Lung (tissue), 12 donors: ENCODE results near the gene PKIB. TPM values are rescaled to one million over a fixed set of nuclear protein-coding genes. Genes with fewer than 3 reads are reported as not detected.

Source experiments
- ATAC-seq: fragments of 200-7000 bp; cut with Tn5 transposase; one replicate; pipeline ENCODE4 v1.9.1; 2020; ENCODE audit warnings: moderate number of reproducible peaks; ENCODE audit not compliant: insufficient read depth, low FRiP score
- DNase-seq, 3 donors: peaks; one replicate each; pipeline ENCODE4 v3.0.0-alpha.2; 2013 to 2017
- H3K27ac ChIP-seq, 2 donors: one replicate each; pipeline ENCODE4 v1.5.1; 2013; ENCODE audit warnings: mild to moderate bottlenecking in 2 of 2, moderate library complexity in 2 of 2, control low read depth in 1 of 2, inconsistent platforms in 1 of 2, low read depth in 1 of 2, low read length in 1 of 2
- H3K27me3 ChIP-seq, 3 donors: one replicate each; pipeline ENCODE4 v1.5.1; 2013; ENCODE audit warnings: low read length in 2 of 3; ENCODE audit not compliant: control insufficient read depth in 3 of 3, insufficient read depth in 3 of 3
- H3K36me3 ChIP-seq, 4 donors: one replicate each; pipeline ENCODE4 v1.5.1; 2013; ENCODE audit warnings: low read length in 4 of 4, mild to moderate bottlenecking in 1 of 4, moderate library complexity in 1 of 4; ENCODE audit not compliant: control insufficient read depth in 4 of 4, insufficient read depth in 4 of 4
- H3K4me1 ChIP-seq, 5 donors: one replicate each; pipeline ENCODE4 v1.5.1; 2013; ENCODE audit warnings: low read length in 5 of 5, mild to moderate bottlenecking in 2 of 5, moderate library complexity in 1 of 5; ENCODE audit not compliant: control insufficient read depth in 5 of 5, insufficient read depth in 5 of 5
- H3K4me3 ChIP-seq: one replicate; pipeline ENCODE4 v1.5.1; 2013; ENCODE audit warnings: mild to moderate bottlenecking, control low read depth, moderate library complexity
- H3K9ac ChIP-seq, 2 donors: one replicate each; pipeline ENCODE4 v1.5.1; 2013; ENCODE audit warnings: low read length in 2 of 2, control low read depth in 1 of 2; ENCODE audit not compliant: insufficient read depth in 1 of 2
- H3K9me3 ChIP-seq, 4 donors: one replicate each; pipeline ENCODE4 v1.5.1; 2013; ENCODE audit warnings: low read length in 3 of 4, mild to moderate bottlenecking in 1 of 4, moderate library complexity in 1 of 4; ENCODE audit not compliant: control insufficient read depth in 4 of 4, insufficient read depth in 3 of 4
- WGBS, 2 donors: extraction: QIAGEN DNeasy Blood & Tissue Kit; methylation state at CpG; one replicate each; pipeline ENCODE4 v1.1.7; 2013; 5-methylcytosine and 5-hydroxymethylcytosine counted together
- polyA plus RNA-seq, 2 donors: library from polyadenylated mRNA; stranded (reverse); fragments of 200-250 nt; gene quantifications; one replicate each; pipeline ENCODE4 v1.2.1, GENCODE V29; 2013
- total RNA-seq, 2 donors: library from RNA; depleted of rRNA in 1 of 2; stranded (reverse); fragments of >200 nt in 1 of 2; gene quantifications; one replicate each; pipeline ENCODE4 v1.2.1, GENCODE V29; 2014 to 2021
- TF ChIP-seq, protein P1 (sequence below): IDR thresholded peaks from 2 replicates; pipeline ENCODE4 v1.5.1; 2012; ENCODE audit warnings: mild to moderate bottlenecking; ENCODE audit errors: control extremely low read depth, extremely low read depth
- donor health status: control.
- donor health status: control.
- donor health status: Bipolar disorder and iron deficiency.
- donor health status: healthy.
- donor health status: DM: yes; HTN: yes; CAD: no.

The PKIB gene
- total and polyA plus RNA-seq, 4 donors, result 3.0 to 7.4 (median 4.9) TPM

DNA sequence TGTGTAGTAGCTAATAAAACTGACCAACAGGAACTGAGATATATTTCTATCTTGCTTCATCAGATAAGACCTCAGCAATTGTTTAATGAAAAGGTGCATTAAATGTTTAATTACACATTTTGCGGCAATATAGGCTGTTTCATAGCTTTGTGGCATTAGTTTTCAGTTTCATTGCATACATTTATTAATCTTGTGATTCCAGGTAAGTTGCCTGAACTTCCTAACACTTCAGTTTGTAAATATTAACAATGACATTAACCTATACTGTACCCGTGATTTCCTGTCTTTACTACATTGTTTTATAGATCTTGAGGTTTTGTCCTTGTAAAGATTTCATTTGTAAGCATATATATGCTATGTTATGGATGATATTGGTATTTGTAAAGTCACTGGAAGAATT lies 66.5 kb downstream of the PKIB start:
- no peak overlapping the region for H3K9ac ChIP-seq
- no peak overlapping the region for H3K4me3 ChIP-seq
- DNase-seq, result no peak
- no peak overlapping the region for H3K27ac ChIP-seq
- no peaks in the 10 kb centered on the region for H3K4me1 ChIP-seq
- peaks cover 0 to 1% (median 0%) of the 10 kb centered on the region in 4 donors for H3K9me3 ChIP-seq
- H3K36me3 ChIP-seq, result no peaks in the 10 kb centered on the region
- 75 to 83% methylated on average over 2 of the region's 2 CpGs for WGBS, 2 donors
- no peak for ATAC-seq
- H3K27me3 ChIP-seq, result no peaks in the 10 kb centered on the region
- TF ChIP-seq, protein P1, sequence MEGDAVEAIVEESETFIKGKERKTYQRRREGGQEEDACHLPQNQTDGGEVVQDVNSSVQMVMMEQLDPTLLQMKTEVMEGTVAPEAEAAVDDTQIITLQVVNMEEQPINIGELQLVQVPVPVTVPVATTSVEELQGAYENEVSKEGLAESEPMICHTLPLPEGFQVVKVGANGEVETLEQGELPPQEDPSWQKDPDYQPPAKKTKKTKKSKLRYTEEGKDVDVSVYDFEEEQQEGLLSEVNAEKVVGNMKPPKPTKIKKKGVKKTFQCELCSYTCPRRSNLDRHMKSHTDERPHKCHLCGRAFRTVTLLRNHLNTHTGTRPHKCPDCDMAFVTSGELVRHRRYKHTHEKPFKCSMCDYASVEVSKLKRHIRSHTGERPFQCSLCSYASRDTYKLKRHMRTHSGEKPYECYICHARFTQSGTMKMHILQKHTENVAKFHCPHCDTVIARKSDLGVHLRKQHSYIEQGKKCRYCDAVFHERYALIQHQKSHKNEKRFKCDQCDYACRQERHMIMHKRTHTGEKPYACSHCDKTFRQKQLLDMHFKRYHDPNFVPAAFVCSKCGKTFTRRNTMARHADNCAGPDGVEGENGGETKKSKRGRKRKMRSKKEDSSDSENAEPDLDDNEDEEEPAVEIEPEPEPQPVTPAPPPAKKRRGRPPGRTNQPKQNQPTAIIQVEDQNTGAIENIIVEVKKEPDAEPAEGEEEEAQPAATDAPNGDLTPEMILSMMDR, result no peak

DNA sequence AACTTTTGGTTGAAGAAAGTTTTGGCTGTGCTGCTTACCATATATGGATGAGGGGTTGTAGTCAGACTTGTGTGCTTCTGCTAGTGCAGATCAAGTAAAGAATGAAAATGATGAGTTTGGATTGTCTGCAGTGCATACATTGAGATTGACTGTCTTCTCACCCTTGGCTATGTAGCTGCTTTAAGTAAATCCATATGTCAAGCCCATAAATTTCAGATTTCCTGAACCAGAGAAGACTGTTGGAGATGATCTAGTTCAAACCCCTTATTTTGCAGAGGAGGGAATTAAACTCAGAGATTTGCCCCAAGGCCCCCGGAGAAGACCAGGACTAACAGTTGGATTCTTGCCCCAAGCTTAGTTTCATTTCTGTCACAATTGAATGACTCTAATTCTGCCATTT lies 67.2 kb downstream of the PKIB start:
- Histone ChIP-seq H3K27me3 (no peaks in the 10 kb centered on the region), H3K27ac (no peak overlapping the region), H3K4me3 (no peak overlapping the region), H3K9me3 (peaks cover 0 to 1% (median 0%) of the 10 kb centered on the region in 4 donors), H3K36me3 (no peaks in the 10 kb centered on the region), H3K4me1 (no peaks in the 10 kb centered on the region), H3K9ac (no peak overlapping the region)
- TF ChIP-seq, protein P1, result no peak
- ATAC-seq (no peak), DNase-seq (no peak)
- WGBS, 2 donors, result 91 to 93% methylated on average over 1 of the region's 1 CpG

DNA sequence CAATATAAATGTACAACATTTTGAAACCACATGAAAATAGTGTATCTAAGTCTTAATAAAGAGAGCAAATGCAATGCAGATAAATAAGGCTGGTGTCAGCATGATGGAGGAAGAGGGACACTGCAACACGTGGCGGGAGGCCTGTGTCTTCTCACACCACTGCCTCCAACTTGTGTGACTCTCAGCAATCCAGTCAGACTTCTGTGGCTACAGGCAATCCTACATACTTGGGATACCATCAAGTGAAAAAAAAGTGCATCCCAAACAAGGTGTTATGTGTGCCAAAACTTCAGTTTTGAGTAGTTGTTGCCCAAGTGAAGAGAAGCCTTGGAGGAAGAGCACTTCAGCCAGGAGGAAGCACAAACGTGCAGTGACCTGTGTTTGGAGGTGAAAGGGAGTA lies 68.6 kb downstream of the PKIB start:
- 71 to 82% methylated on average over 3 of the region's 3 CpGs for WGBS, 2 donors
- no peaks in the 10 kb centered on the region for H3K27me3 ChIP-seq
- no peaks in the 10 kb centered on the region for H3K4me1 ChIP-seq
- DNase-seq, result no peak
- H3K9me3 ChIP-seq, result peaks cover 0 to 1% (median 0%) of the 10 kb centered on the region in 4 donors
- TF ChIP-seq, protein P1, result no peak
- H3K9ac ChIP-seq, result no peak overlapping the region
- no peak overlapping the region for H3K27ac ChIP-seq
- H3K36me3 ChIP-seq, result no peaks in the 10 kb centered on the region
- no peak for ATAC-seq
- H3K4me3 ChIP-seq, result no peak overlapping the region

DNA sequence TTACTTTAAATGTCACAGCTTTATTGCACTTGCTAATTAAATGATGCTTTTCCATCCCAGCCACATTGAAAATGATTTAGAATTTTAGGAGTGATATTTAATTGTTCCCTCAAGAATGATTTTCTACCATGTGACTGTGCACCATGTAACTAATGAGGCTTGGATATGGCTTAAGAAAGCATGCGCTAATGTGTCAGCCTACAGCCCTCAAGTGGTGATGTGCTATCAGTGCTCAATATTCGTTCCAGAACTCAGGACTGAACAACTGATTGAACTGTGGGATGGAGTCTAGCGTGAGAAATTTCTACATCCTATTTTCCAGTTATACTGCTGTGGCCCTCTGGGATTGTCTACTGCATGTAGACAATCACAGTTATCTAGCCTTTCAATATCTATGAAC lies 71.5 kb downstream of the PKIB start:
- WGBS, 2 donors, result 90 to 94% methylated on average over 3 of the region's 3 CpGs
- TF ChIP-seq, protein P1, result no peak
- H3K9ac ChIP-seq, result no peak overlapping the region

More for the DNA sequence above, 71.5 kb downstream of the PKIB start:
- no peak for ATAC-seq
- Histone ChIP-seq H3K27ac (no peak overlapping the region), H3K36me3 (no peaks in the 10 kb centered on the region), H3K9me3 (no peaks in the 10 kb centered on the region), H3K4me3 (no peak overlapping the region), H3K27me3 (no peaks in the 10 kb centered on the region), H3K4me1 (no peaks in the 10 kb centered on the region)
- no peak for DNase-seq
